Gastrocnemius medialis (tissue), 4 donors: ENCODE results near the gene FIBCD1. TPM values are rescaled to one million over a fixed set of nuclear protein-coding genes. Genes with fewer than 3 reads are reported as not detected.

Experiments
- ATAC-seq, 2 donors: fragments of 150-250 bp; one replicate each; pipeline ENCODE4 v1.9.1; 2016
- DNase-seq, 2 donors: peaks; one replicate each; pipeline ENCODE4 v3.0.0-alpha.2; 2019
- H3K27ac ChIP-seq, 4 donors: fragments of 200-600 bp; sonication (generic); 1 replicate in 1 of 4; 2 replicates in 3 of 4; pipeline ENCODE4 v1.5.1; 2016 to 2018; ENCODE audit warnings: mild to moderate bottlenecking in 2 of 4, moderate library complexity in 1 of 4
- H3K27me3 ChIP-seq, 3 donors: fragments of 200-600 bp; sonication (generic) in 2 of 3; 1 replicate in 1 of 3; 2 replicates in 2 of 3; pipeline versions ENCODE4 v1.5.1 to v1.6.0; 2016 to 2019; ENCODE audit warnings: mild to moderate bottlenecking in 1 of 3, moderate library complexity in 1 of 3
- H3K36me3 ChIP-seq, 2 donors: fragments of 200-600 bp; sonication (generic) in 1 of 2; one replicate each; pipeline ENCODE4 v1.5.1; 2017 to 2018
- H3K4me1 ChIP-seq, 2 donors: fragments of 200-600 bp; sonication (generic) in 1 of 2; one replicate each; pipeline ENCODE4 v1.5.1; 2016 to 2017; ENCODE audit warnings: mild to moderate bottlenecking in 2 of 2
- H3K4me3 ChIP-seq, 4 donors: fragments of 200-600 bp; sonication (generic) in 3 of 4; 1 replicate in 1 of 4; 2 replicates in 3 of 4; pipeline ENCODE4 v1.5.1; 2016 to 2019; ENCODE audit warnings: mild to moderate bottlenecking in 2 of 4
- H3K9me3 ChIP-seq, 3 donors: fragments of 200-600 bp; sonication (generic) in 2 of 3; 1 replicate in 1 of 3; 2 replicates in 2 of 3; pipeline ENCODE4 v1.5.1; 2016 to 2019
- POLR2A ChIP-seq, 2 donors: fragments of 450-650 bp; IDR thresholded peaks; one replicate each; pipeline ENCODE4 v1.6.1; 2017; ENCODE audit warnings: antibody characterized with exemption in 2 of 2, mild to moderate bottlenecking in 2 of 2, moderate library complexity in 2 of 2
- in situ Hi-C, 4 donors: fragments of 200-750 bp; cut with MboI; loops; one replicate each; pipeline versions ENCODE4 v1.15.0 to v1.8.0; 2017; ENCODE audit warnings: low sequenced_read_pairs in 4 of 4
- intact Hi-C: fragments of 100-400 bp; cut with DNase I; formaldehyde crosslinking; loops from one replicate; pipeline ENCODE4 v1.15.1; 2023; ENCODE audit warnings: low total_unique reads
- total RNA-seq, 4 donors: library from RNA; depleted of rRNA; stranded (reverse); fragments of >200 nt; gene quantifications; one replicate each; pipeline versions ENCODE4 v1.1.0 to v1.2.3, GENCODE V29; 2016
- TF ChIP-seq, protein P1 (sequence below), 5 experiments: fragments of 450-650 bp in 3 of 5; fragments of 200-600 bp in 2 of 5; sonication (generic) in 2 of 5; IDR thresholded peaks in 4 of 5; conservative IDR thresholded peaks in 1 of 5; 1 replicate in 4 of 5; 2 replicates in 1 of 5; pipeline ENCODE4 v1.5.1; 2016 to 2019; ENCODE audit warnings: antibody characterized with exemption in 5 of 5, mild to moderate bottlenecking in 3 of 5, moderate library complexity in 3 of 5

Gene FIBCD1
- total RNA-seq, 4 donors from 2014 or later, result not detected

GRCh38 chr9:130983970-130984369, 44.9 kb upstream of the FIBCD1 start:
- H3K36me3 ChIP-seq, result no peaks in the 10 kb centered on the region
- no peaks in the 10 kb centered on the region for H3K9me3 ChIP-seq
- ATAC-seq (no peak), DNase-seq (no peak)
- H3K4me3 ChIP-seq, result no peak overlapping the region
- TF ChIP-seq POLR2A (IDR thresholded peaks at IDR 0.05), result no peak
- TF ChIP-seq, protein P1, sequence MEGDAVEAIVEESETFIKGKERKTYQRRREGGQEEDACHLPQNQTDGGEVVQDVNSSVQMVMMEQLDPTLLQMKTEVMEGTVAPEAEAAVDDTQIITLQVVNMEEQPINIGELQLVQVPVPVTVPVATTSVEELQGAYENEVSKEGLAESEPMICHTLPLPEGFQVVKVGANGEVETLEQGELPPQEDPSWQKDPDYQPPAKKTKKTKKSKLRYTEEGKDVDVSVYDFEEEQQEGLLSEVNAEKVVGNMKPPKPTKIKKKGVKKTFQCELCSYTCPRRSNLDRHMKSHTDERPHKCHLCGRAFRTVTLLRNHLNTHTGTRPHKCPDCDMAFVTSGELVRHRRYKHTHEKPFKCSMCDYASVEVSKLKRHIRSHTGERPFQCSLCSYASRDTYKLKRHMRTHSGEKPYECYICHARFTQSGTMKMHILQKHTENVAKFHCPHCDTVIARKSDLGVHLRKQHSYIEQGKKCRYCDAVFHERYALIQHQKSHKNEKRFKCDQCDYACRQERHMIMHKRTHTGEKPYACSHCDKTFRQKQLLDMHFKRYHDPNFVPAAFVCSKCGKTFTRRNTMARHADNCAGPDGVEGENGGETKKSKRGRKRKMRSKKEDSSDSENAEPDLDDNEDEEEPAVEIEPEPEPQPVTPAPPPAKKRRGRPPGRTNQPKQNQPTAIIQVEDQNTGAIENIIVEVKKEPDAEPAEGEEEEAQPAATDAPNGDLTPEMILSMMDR (IDR thresholded peaks at IDR 0.05 in 4 of 5, conservative IDR thresholded peaks at IDR 0.05 in 1 of 5), result no peak
- no peaks in the 10 kb centered on the region for H3K4me1 ChIP-seq
- peaks cover 8 to 13% (median 11%) of the 10 kb centered on the region in 3 donors for H3K27me3 ChIP-seq
- in situ Hi-C loops (no loop called here), intact Hi-C loops (no loop called here)
- no peak overlapping the region for H3K27ac ChIP-seq

- peaks cover 8 to 11% (median 8%) of the 10 kb centered on the region in 3 donors for H3K27me3 ChIP-seq
- ATAC-seq, result no peak
- in situ Hi-C loops, result no loop called here
Measured at GRCh38 chr9:130983359-130983670, 44.3 kb upstream of the FIBCD1 start.

DNA sequence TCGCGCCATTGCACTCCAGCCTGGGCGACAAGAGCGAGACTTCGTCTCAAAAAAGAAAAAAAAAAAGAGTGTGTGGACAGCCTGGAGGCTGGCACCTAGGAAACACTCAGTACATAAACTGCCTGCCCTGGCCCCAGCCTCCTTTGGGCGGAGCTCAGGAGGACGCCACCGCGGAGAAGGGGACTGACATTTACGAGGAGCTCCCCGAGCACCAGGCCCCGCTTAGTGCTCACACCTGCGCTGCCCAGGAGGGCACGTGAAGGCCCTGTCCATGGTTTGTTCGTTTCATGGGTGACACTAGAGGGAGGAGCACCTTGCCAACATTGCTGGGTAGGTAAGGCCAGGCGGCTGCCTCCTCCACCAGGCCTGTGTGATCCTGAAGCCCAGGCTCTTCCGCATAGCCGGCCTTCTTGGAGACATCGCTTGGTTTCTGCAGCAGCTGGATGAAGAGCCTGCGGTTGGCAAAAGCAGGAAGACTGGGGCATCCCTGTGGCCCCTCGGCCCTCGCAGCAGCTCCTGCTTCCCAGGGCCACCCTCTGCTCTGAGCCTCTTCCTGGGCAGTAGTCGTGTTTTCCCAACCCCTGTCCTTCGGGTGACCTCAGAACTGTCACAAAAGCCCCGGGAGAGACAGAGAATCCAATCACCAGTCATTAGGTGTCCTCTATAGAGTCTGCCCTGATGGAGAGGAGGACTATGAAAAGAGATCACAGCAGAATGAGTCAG, 43.8 kb upstream of the FIBCD1 start:
- in situ Hi-C loops (no loop called here), intact Hi-C loops (no loop called here)
- no peak for DNase-seq
- H3K4me1 ChIP-seq, result no peaks in the 10 kb centered on the region
- H3K27me3 ChIP-seq, result peaks cover 3 to 11% (median 8%) of the 10 kb centered on the region in 3 donors
- no peaks in the 10 kb centered on the region for H3K36me3 ChIP-seq
- no peak overlapping the region for H3K27ac ChIP-seq
- ATAC-seq, result no peak
- TF ChIP-seq, protein P1 (IDR thresholded peaks at IDR 0.05 in 4 of 5, conservative IDR thresholded peaks at IDR 0.05 in 1 of 5), result no peak
- TF ChIP-seq POLR2A (IDR thresholded peaks at IDR 0.05), result no peak
- no peak overlapping the region for H3K4me3 ChIP-seq
- no peaks in the 10 kb centered on the region for H3K9me3 ChIP-seq

More at GRCh38 chr9:130983359-130983670, 44.3 kb upstream of the FIBCD1 start:
- H3K9me3 ChIP-seq, result no peaks in the 10 kb centered on the region
- no peak overlapping the region for H3K4me3 ChIP-seq
- H3K4me1 ChIP-seq, result no peaks in the 10 kb centered on the region
- no peak overlapping the region for H3K27ac ChIP-seq
- DNase-seq, result no peak
- no peak for TF ChIP-seq POLR2A (IDR thresholded peaks at IDR 0.05)
- TF ChIP-seq, protein P1 (IDR thresholded peaks at IDR 0.05 in 4 of 5, conservative IDR thresholded peaks at IDR 0.05 in 1 of 5), result no peak
- intact Hi-C loops, result no loop called here
- H3K36me3 ChIP-seq, result no peaks in the 10 kb centered on the region

DNA sequence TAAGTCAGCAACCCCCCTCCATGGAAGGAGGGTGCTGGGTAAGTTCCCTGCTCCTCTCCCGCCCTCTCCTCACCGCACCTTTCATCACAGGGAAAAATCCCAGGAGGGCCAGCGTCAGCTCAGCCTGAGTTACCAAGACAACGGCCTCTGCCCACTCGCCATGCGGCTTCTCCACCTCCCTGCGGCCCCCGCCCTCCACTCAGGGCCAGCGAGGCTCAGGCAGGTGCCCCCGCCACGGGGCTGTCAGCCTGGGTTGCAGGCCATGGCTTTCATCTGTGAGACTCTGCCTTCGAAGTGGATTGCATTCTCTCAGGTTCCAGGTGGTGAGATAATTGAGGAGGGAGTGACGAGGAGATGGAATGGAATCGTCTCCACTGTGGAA, 42.7 kb upstream of the FIBCD1 start:
- no peak for ATAC-seq
- H3K4me3 ChIP-seq, result no peak overlapping the region
- intact Hi-C loops (no loop called here), in situ Hi-C loops (no loop called here)
- no peak overlapping the region for H3K27ac ChIP-seq
- H3K4me1 ChIP-seq, result no peaks in the 10 kb centered on the region
- H3K27me3 ChIP-seq, result peaks cover 3 to 8% (median 3%) of the 10 kb centered on the region in 3 donors
- H3K9me3 ChIP-seq, result no peaks in the 10 kb centered on the region
- TF ChIP-seq, protein P1 (IDR thresholded peaks at IDR 0.05 in 4 of 5, conservative IDR thresholded peaks at IDR 0.05 in 1 of 5), result no peak
- TF ChIP-seq POLR2A (IDR thresholded peaks at IDR 0.05), result no peak
- no peak for DNase-seq
- no peaks in the 10 kb centered on the region for H3K36me3 ChIP-seq
